ENCODE measurements around the gene HHATL.

- TF ChIP-seq EP300 (IDR thresholded peaks at IDR 0.05; ENCODE audit: borderline replicate concordance in 1 of 2, control insufficient read depth in 1 of 2, low read depth in 2 of 2, low read length in 2 of 2) (no peak), CTCF (IDR thresholded peaks at IDR 0.05 in 2 of 3, conservative IDR thresholded peaks at IDR 0.05 in 1 of 3; ENCODE audit: control insufficient read depth in 2 of 3, extremely low read depth in 1 of 3, insufficient read depth in 1 of 3, low read depth in 3 of 3, low read length in 3 of 3) (no peak), SIN3A (IDR thresholded peaks at IDR 0.05; ENCODE audit: low read depth, low read length) (no peak), ZNF217 (IDR thresholded peaks at IDR 0.05) (no peak), SMC3 (IDR thresholded peaks at IDR 0.05; ENCODE audit: borderline replicate concordance, low read length) (no peak), FOXM1 (IDR thresholded peaks at IDR 0.05; ENCODE audit: low read depth, low read length) (no peak), GABPA (IDR thresholded peaks at IDR 0.05; ENCODE audit: low read depth) (no peak), YY1 (IDR thresholded peaks at IDR 0.05; ENCODE audit: low read depth, low read length) (no peak), ZBTB40 (IDR thresholded peaks at IDR 0.05; ENCODE audit: borderline replicate concordance) (no peak), NBN (IDR thresholded peaks at IDR 0.05) (no peak), EZH2 (IDR thresholded peaks at IDR 0.05; ENCODE audit: borderline replicate concordance, control insufficient read depth, low read depth, low read length) (no peak)
Measured at GRCh38 chr3:42655331-42655888, 47.2 kb downstream of the HHATL start.
